Stimulated activated naive B cell treated with anti-CD40 and anti-IgM and Interleukin-4, amounts not matched to agents 10 μg/mL and 1 μg/mL and 100 μg/mL, for 72 hours (primary cell): ENCODE results near the gene CDC42SE2.
"Not testable (repeated sequence)": the region's sequence is repeated elsewhere in the genome, so short reads cannot be mapped to it uniquely, and the experiment has no call there.

Experiments used
- ATAC-seq, 2 donors: fragments of 150-1000 bp; cut with Tn5 transposase; replicated peaks; 2 replicates each; pipeline ENCODE4 v1.10.0; 2021; ENCODE audit warnings: moderate library complexity in 1 of 2
- DNase-seq: peaks from one replicate; pipeline ENCODE4 v3.0.0; 2021
- H3K27ac Mint-ChIP-seq: one replicate; pipeline ENCODE4 v1.8.0; 2022; ENCODE audit warnings: mild to moderate bottlenecking, mixed read lengths
- H3K27me3 Mint-ChIP-seq, 2 donors: one replicate each; pipeline ENCODE4 v1.8.0; 2022; ENCODE audit warnings: mixed read lengths in 2 of 2
- H3K36me3 Mint-ChIP-seq, 2 donors: one replicate each; pipeline ENCODE4 v1.8.0; 2022; ENCODE audit warnings: mixed read lengths in 2 of 2, mild to moderate bottlenecking in 1 of 2
- H3K4me1 Mint-ChIP-seq, 2 donors: one replicate each; pipeline ENCODE4 v1.8.0; 2022; ENCODE audit warnings: mixed read lengths in 2 of 2, mild to moderate bottlenecking in 1 of 2
- H3K4me3 Mint-ChIP-seq, 2 donors: one replicate each; pipeline ENCODE4 v1.8.0; 2022; ENCODE audit warnings: mild to moderate bottlenecking in 2 of 2, mixed read lengths in 2 of 2, moderate library complexity in 1 of 2
- H3K9me3 Mint-ChIP-seq, 2 donors: one replicate each; pipeline ENCODE4 v1.8.0; 2022; ENCODE audit warnings: mixed read lengths in 2 of 2, mild to moderate bottlenecking in 1 of 2

Gene CDC42SE2

GRCh38 chr5:131396630-131397273 lies 132.9 kb downstream of the CDC42SE2 start:
- ATAC-seq, result no peak
- no peak for DNase-seq
- Mint-ChIP-seq H3K9me3 (peaks cover under 1 to 3% of the 10 kb centered on the region in 2 donors), H3K36me3 (peaks cover 66% of the 10 kb centered on the region in 2 donors), H3K4me3 (no peak overlapping the region), H3K4me1 (peaks cover 20 to 61% of the 10 kb centered on the region in 2 donors), H3K27ac (peak overlapping the region; percentile 90), H3K27me3 (no peaks in the 10 kb centered on the region)

- Mint-ChIP-seq H3K36me3 (peaks cover 58 to 67% of the 10 kb centered on the region in 2 donors), H3K4me1 (peaks cover 17 to 42% of the 10 kb centered on the region in 2 donors), H3K27ac (peak overlapping the region; percentile 73)
- not testable (repeated sequence) for ATAC-seq, H3K27me3 Mint-ChIP-seq, DNase-seq, H3K4me3 Mint-ChIP-seq, H3K9me3 Mint-ChIP-seq
Observed at GRCh38 chr5:131399007-131399406, 135.2 kb downstream of the CDC42SE2 start.

- peaks cover 13 to 33% of the 10 kb centered on the region in 2 donors for H3K4me1 Mint-ChIP-seq
- H3K36me3 Mint-ChIP-seq, result peaks cover 57 to 67% of the 10 kb centered on the region in 2 donors
- H3K9me3 Mint-ChIP-seq, result peaks cover 6 to 9% of the 10 kb centered on the region in 2 donors
- H3K4me3 Mint-ChIP-seq, result no peak overlapping the region
- DNase-seq, result no peak
- no peak for ATAC-seq
- H3K27me3 Mint-ChIP-seq, result no peaks in the 10 kb centered on the region
- peak overlapping the region; percentile 43 for H3K27ac Mint-ChIP-seq
Observed at GRCh38 chr5:131400585-131400984, 136.7 kb downstream of the CDC42SE2 start.

GRCh38 chr5:131405674-131406073 lies 141.8 kb downstream of the CDC42SE2 start:
- H3K4me3 Mint-ChIP-seq, result no peak overlapping the region
- peak overlapping the region; percentile 51 for H3K27ac Mint-ChIP-seq
- no peak for ATAC-seq
- peaks cover 55 to 77% of the 10 kb centered on the region in 2 donors for H3K36me3 Mint-ChIP-seq
- H3K27me3 Mint-ChIP-seq, result no peaks in the 10 kb centered on the region
- no peak for DNase-seq
- peaks cover 0 to 2% of the 10 kb centered on the region in 2 donors for H3K4me1 Mint-ChIP-seq
- peaks cover 6% of the 10 kb centered on the region in 2 donors for H3K9me3 Mint-ChIP-seq

- Mint-ChIP-seq H3K27ac (peak overlapping the region; percentile 87), H3K4me1 (peaks cover 0 to 2% of the 10 kb centered on the region in 2 donors), H3K36me3 (peaks cover 56 to 78% of the 10 kb centered on the region in 2 donors), H3K27me3 (no peaks in the 10 kb centered on the region), H3K9me3 (peaks cover 6% of the 10 kb centered on the region in 2 donors), H3K4me3 (no peak overlapping the region)
- no peak for DNase-seq
- no peak for ATAC-seq
Observed at GRCh38 chr5:131406076-131406475, 142.2 kb downstream of the CDC42SE2 start.

GRCh38 chr5:131406975-131407638 lies 143.3 kb downstream of the CDC42SE2 start:
- H3K9me3 Mint-ChIP-seq, result peaks cover 3 to 6% of the 10 kb centered on the region in 2 donors
- H3K27me3 Mint-ChIP-seq, result no peaks in the 10 kb centered on the region
- no peak overlapping the region for H3K4me3 Mint-ChIP-seq
- peaks cover 0 to 2% of the 10 kb centered on the region in 2 donors for H3K4me1 Mint-ChIP-seq
- no peak for DNase-seq
- no peak for ATAC-seq
- peaks cover 51 to 77% of the 10 kb centered on the region in 2 donors for H3K36me3 Mint-ChIP-seq
- no peak overlapping the region for H3K27ac Mint-ChIP-seq

- peaks cover 0 to 3% of the 10 kb centered on the region in 2 donors for H3K9me3 Mint-ChIP-seq
- H3K36me3 Mint-ChIP-seq, result peaks cover 27 to 47% of the 10 kb centered on the region in 2 donors
- H3K27me3 Mint-ChIP-seq, result no peaks in the 10 kb centered on the region
- H3K4me1 Mint-ChIP-seq, result peaks cover 16 to 35% of the 10 kb centered on the region in 2 donors
- H3K27ac Mint-ChIP-seq, result peak overlapping the region; percentile 86
- H3K4me3 Mint-ChIP-seq, result no peak overlapping the region
- ATAC-seq (peak; percentile 64 to 70), DNase-seq (no peak)
Observed at GRCh38 chr5:131413605-131414559, 150.0 kb downstream of the CDC42SE2 start.

GRCh38 chr5:131416729-131417128 lies 152.9 kb downstream of the CDC42SE2 start:
- H3K36me3 Mint-ChIP-seq, result peaks cover 15 to 43% of the 10 kb centered on the region in 2 donors
- DNase-seq, result no peak
- H3K4me1 Mint-ChIP-seq, result peaks cover 16 to 42% of the 10 kb centered on the region in 2 donors
- H3K9me3 Mint-ChIP-seq, result no peaks in the 10 kb centered on the region
- ATAC-seq, result peak; percentile 82
- H3K27ac Mint-ChIP-seq, result no peak overlapping the region
- H3K4me3 Mint-ChIP-seq, result peak overlapping the region; percentile 21 to 51
- H3K27me3 Mint-ChIP-seq, result no peaks in the 10 kb centered on the region

GRCh38 chr5:131417240-131417869 lies 153.5 kb downstream of the CDC42SE2 start:
- Mint-ChIP-seq H3K4me1 (peaks cover 16 to 42% of the 10 kb centered on the region in 2 donors), H3K9me3 (no peaks in the 10 kb centered on the region), H3K27ac (no peak overlapping the region), H3K4me3 (peak overlapping the region; percentile 21 to 51), H3K27me3 (no peaks in the 10 kb centered on the region), H3K36me3 (peaks cover 15 to 47% of the 10 kb centered on the region in 2 donors)
- DNase-seq, result peak; percentile 34
- peak; percentile 59 to 62 for ATAC-seq

- peaks cover 15 to 40% of the 10 kb centered on the region in 2 donors for H3K4me1 Mint-ChIP-seq
- H3K4me3 Mint-ChIP-seq, result no peak overlapping the region
- no peak overlapping the region for H3K27ac Mint-ChIP-seq
- H3K36me3 Mint-ChIP-seq, result peaks cover 16 to 47% of the 10 kb centered on the region in 2 donors
- no peak for DNase-seq
- ATAC-seq, result no peak
- no peaks in the 10 kb centered on the region for H3K27me3 Mint-ChIP-seq
- no peaks in the 10 kb centered on the region for H3K9me3 Mint-ChIP-seq
Observed at GRCh38 chr5:131418846-131419245, 155.0 kb downstream of the CDC42SE2 start.

GRCh38 chr5:131419877-131420276 lies 156.0 kb downstream of the CDC42SE2 start:
- Mint-ChIP-seq H3K4me3 (no peak overlapping the region), H3K27ac (no peak overlapping the region), H3K4me1 (peaks cover 9 to 32% of the 10 kb centered on the region in 2 donors), H3K36me3 (peaks cover 14 to 38% of the 10 kb centered on the region in 2 donors), H3K27me3 (no peaks in the 10 kb centered on the region), H3K9me3 (no peaks in the 10 kb centered on the region)
- no peak for ATAC-seq
- no peak for DNase-seq

- Mint-ChIP-seq H3K9me3 (no peaks in the 10 kb centered on the region), H3K4me3 (no peak overlapping the region), H3K27me3 (no peaks in the 10 kb centered on the region), H3K4me1 (peaks cover 0 to 7% of the 10 kb centered on the region in 2 donors), H3K36me3 (peaks cover 17 to 36% of the 10 kb centered on the region in 2 donors), H3K27ac (peak overlapping the region; percentile 2)
- ATAC-seq (no peak), DNase-seq (no peak)
Observed at GRCh38 chr5:131423056-131423455, 159.2 kb downstream of the CDC42SE2 start.

- Mint-ChIP-seq H3K9me3 (no peaks in the 10 kb centered on the region), H3K27ac (no peak overlapping the region)
Observed at GRCh38 chr5:131426011-131426410, 162.2 kb downstream of the CDC42SE2 start.

More at GRCh38 chr5:131426011-131426410, 162.2 kb downstream of the CDC42SE2 start:
- Mint-ChIP-seq H3K4me3 (no peak overlapping the region), H3K36me3 (peaks cover 30 to 44% of the 10 kb centered on the region in 2 donors), H3K4me1 (no peaks in the 10 kb centered on the region), H3K27me3 (no peaks in the 10 kb centered on the region)
- no peak for DNase-seq
- no peak for ATAC-seq
